Mucosa of stomach (tissue), 1 donor: Measurements from ENCODE around the gene KDM6A.
"Not testable (repeated sequence)": the region's sequence is repeated elsewhere in the genome, so short reads cannot be mapped to it uniquely, and the experiment has no call there.

Experiments used
- H3K27me3 ChIP-seq: one replicate; pipeline ENCODE4 v1.7.0; 2013; ENCODE audit warnings: mild to moderate bottlenecking, low read length; ENCODE audit not compliant: control insufficient read depth, insufficient read depth
- H3K36me3 ChIP-seq: one replicate; pipeline ENCODE4 v1.7.0; 2013; ENCODE audit warnings: low read length; ENCODE audit not compliant: control insufficient read depth, insufficient read depth
- H3K4me1 ChIP-seq: one replicate; pipeline ENCODE4 v1.7.0; 2013; ENCODE audit warnings: mild to moderate bottlenecking, low read length; ENCODE audit not compliant: control insufficient read depth, insufficient read depth
- H3K4me3 ChIP-seq: one replicate; pipeline ENCODE4 v1.7.0; 2013; ENCODE audit warnings: low read length
- H3K9ac ChIP-seq: one replicate; pipeline ENCODE4 v1.7.0; 2013; ENCODE audit warnings: mild to moderate bottlenecking, low read length, moderate library complexity
- H3K9me3 ChIP-seq: one replicate; pipeline ENCODE4 v1.7.0; 2013; ENCODE audit warnings: mild to moderate bottlenecking, low read length, moderate library complexity; ENCODE audit not compliant: control insufficient read depth
- donor health status: Pancreatic carcinoma.

The KDM6A gene

DNA sequence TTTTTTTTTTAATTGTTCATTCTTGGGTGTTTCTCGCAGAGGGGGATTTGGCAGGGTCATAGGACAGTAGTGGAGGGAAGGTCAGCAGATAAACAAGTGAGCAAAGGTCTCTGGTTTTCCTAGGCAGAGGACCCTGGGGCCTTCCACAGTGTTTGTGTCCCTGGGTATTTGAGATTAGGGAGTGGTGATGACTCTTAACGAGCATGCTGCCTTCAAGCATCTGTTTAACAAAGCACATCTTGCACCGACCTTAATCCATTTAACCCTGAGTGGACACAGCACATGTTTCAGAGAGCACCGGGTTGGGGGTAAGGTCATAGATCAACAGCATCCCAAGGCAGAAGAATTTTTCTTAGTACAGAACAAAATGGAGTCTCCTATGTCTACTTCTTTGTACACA, 37.5 kb downstream of the KDM6A start:
- not testable (repeated sequence) for H3K27me3 ChIP-seq, H3K9me3 ChIP-seq, H3K36me3 ChIP-seq, H3K9ac ChIP-seq, H3K4me3 ChIP-seq
- peaks cover 16% of the 10 kb centered on the region for H3K4me1 ChIP-seq

DNA sequence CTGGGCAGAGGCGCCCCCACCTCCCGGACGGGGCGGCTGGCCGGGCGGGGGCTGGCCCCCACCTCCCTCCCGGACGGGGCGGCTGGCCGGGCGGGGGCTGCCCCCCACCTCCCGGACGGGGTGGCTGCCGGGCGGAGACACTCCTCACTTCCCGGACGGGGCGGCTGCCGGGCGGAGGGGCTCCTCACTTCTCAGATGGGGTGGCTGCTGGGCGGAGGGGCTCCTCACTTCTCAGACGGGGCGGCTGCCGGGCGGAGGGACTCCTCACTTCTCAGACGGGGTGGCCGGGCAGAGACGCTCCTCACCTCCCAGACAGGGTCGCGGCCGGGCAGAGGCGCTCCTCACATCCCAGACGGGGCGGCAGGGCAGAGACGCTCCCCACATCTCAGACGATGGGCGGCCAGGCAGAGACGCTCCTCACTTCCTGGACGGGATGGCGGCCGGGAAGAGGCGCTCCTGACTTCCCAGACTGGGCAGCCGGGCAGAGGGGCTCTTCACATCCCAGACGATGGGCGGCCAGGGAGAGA, 38.1 kb downstream of the KDM6A start:
- not testable (repeated sequence) for H3K4me3 ChIP-seq, H3K9ac ChIP-seq, H3K36me3 ChIP-seq, H3K9me3 ChIP-seq, H3K27me3 ChIP-seq
- peaks cover 20% of the 10 kb centered on the region for H3K4me1 ChIP-seq

GRCh38 chrX:44913656-44914531, 40.9 kb downstream of the KDM6A start:
- Histone ChIP-seq H3K4me1 (peaks cover 13% of the 10 kb centered on the region), H3K27me3 (no peaks in the 10 kb centered on the region), H3K9ac (no peak overlapping the region)

DNA sequence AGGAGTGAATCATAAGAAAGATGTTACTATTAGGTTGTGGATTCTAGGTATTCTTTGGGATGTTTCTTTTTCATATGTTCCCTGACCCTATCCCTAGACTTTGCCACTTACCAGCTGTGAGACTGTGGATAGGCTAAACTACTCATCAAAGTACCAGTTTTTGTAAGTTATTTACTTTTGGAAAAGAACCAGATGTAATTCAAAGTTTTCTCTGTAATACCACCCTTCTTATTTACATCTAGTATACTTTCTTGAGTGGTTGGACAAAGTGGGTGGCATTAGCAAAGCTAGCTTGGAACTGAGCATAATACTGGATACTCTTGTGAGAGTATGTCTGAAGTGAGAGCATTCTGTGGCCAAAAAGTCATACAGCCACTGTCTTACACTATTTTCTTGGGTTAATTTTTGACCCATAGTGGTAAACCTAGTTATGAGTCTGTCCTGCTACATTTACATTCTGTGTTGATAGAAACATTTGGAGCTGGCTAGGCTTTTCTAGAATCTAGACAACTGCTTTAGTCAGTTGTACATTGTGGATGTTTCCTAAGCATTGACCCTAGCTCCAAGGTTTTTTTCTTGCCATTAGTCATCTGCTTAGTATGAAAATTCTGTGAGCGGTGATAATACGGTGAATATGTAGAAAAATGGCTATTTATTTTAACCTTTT, 41.7 kb downstream of the KDM6A start:
- Histone ChIP-seq H3K4me3 (no peak overlapping the region), H3K9ac (no peak overlapping the region), H3K27me3 (no peaks in the 10 kb centered on the region), H3K36me3 (no peaks in the 10 kb centered on the region), H3K9me3 (no peaks in the 10 kb centered on the region), H3K4me1 (peaks cover 13% of the 10 kb centered on the region)

More at GRCh38 chrX:44913656-44914531, 40.9 kb downstream of the KDM6A start:
- no peaks in the 10 kb centered on the region for H3K36me3 ChIP-seq
- no peak overlapping the region for H3K4me3 ChIP-seq
- H3K9me3 ChIP-seq, result no peaks in the 10 kb centered on the region

DNA sequence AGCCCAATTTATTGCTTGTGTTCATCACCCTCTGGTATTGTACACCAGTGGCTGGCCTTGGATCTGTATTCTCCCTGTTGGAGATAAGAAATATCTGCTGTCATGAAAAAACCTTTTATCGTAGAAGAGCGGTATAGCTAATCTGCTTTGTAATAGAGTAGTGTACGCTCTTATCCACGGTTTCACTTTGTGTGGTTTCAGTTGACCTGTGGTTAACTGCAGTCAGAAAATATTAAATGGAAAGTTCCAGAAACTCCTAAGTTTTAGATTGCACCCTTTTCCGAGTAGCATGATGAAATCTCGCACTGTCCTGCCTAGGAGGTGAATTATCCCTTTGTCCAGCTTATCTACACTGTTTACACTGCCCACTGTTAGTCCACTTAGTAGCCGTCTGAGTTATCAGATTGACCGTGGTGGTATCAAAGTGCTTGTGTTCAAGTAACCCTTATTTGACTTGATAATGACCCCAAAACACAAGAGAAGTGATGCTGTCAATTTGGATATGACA, 42.4 kb downstream of the KDM6A start:
- H3K27me3 ChIP-seq, result no peaks in the 10 kb centered on the region
- no peak overlapping the region for H3K4me3 ChIP-seq
- H3K4me1 ChIP-seq, result peaks cover 13% of the 10 kb centered on the region
- no peak overlapping the region for H3K9ac ChIP-seq
- H3K36me3 ChIP-seq, result no peaks in the 10 kb centered on the region
- no peaks in the 10 kb centered on the region for H3K9me3 ChIP-seq

- no peaks in the 10 kb centered on the region for H3K36me3 ChIP-seq
- H3K4me1 ChIP-seq, result peaks cover 13% of the 10 kb centered on the region
- H3K4me3 ChIP-seq, result no peak overlapping the region
- H3K9ac ChIP-seq, result no peak overlapping the region
- no peaks in the 10 kb centered on the region for H3K9me3 ChIP-seq
- H3K27me3 ChIP-seq, result no peaks in the 10 kb centered on the region
Measured at GRCh38 chrX:44918722-44919121, 45.7 kb downstream of the KDM6A start.

DNA sequence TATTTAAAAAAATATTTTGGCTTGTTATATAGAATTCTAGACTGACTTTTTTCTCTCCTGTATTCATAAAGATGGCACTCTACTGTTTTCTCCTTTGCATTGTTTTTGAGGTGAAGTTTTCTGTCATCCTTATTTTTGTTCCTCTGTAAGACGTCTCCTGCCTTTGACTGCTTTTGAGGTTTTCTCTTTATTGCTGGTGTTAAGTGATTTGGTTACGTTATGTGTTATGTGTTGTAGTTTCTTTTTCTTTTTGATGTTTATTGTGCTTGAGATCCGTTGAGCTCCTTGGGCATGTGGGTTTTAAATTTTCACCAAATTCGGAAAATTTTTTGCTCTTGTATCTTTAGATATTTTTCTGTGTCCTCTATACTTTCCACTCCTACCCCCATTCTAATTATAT, 50.0 kb downstream of the KDM6A start:
- H3K9ac ChIP-seq, result no peak overlapping the region
- no peaks in the 10 kb centered on the region for H3K27me3 ChIP-seq
- H3K4me1 ChIP-seq, result no peaks in the 10 kb centered on the region
- H3K36me3 ChIP-seq, result no peaks in the 10 kb centered on the region
- no peaks in the 10 kb centered on the region for H3K9me3 ChIP-seq
- H3K4me3 ChIP-seq, result no peak overlapping the region

- no peak overlapping the region for H3K9ac ChIP-seq
- H3K36me3 ChIP-seq, result no peaks in the 10 kb centered on the region
- H3K4me3 ChIP-seq, result no peak overlapping the region
- H3K9me3 ChIP-seq, result no peaks in the 10 kb centered on the region
- no peaks in the 10 kb centered on the region for H3K27me3 ChIP-seq
- no peaks in the 10 kb centered on the region for H3K4me1 ChIP-seq
Measured at GRCh38 chrX:44927398-44927797, 54.4 kb downstream of the KDM6A start.

DNA sequence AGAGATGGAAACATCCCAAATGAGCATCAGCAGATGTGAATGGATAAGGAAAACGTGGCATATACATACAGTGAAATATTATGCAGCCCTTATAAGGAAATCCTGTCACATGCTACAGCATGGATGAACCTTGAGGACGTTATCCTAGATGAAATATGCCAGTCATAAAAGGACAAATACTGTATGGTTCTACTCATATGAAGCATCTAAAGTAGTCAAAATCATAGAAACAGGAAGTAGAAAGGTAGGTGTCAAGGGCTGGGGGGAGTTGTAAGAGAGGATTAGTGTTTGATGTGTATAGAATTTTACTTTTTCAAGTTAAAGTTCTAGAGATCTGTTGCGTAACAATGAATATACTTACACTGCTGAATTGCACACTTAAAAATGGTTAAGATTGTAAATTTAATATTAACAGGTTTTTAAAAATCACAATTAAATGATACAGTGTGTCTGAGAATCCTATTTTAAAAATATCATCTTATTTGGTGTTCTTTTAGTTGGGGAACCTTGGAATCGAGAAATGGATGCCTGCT, 58.5 kb downstream of the KDM6A start:
- no peak overlapping the region for H3K9ac ChIP-seq

GRCh38 chrX:44935172-44935571, 62.2 kb downstream of the KDM6A start:
- H3K4me3 ChIP-seq, result no peak overlapping the region
- H3K9me3 ChIP-seq, result no peaks in the 10 kb centered on the region
- H3K4me1 ChIP-seq, result peaks cover 5% of the 10 kb centered on the region
- H3K9ac ChIP-seq, result no peak overlapping the region
- H3K36me3 ChIP-seq, result no peaks in the 10 kb centered on the region
- H3K27me3 ChIP-seq, result no peaks in the 10 kb centered on the region

More for the DNA sequence above, 58.5 kb downstream of the KDM6A start:
- Histone ChIP-seq H3K36me3 (no peaks in the 10 kb centered on the region), H3K4me3 (no peak overlapping the region), H3K4me1 (no peaks in the 10 kb centered on the region), H3K9me3 (no peaks in the 10 kb centered on the region), H3K27me3 (no peaks in the 10 kb centered on the region)

- Histone ChIP-seq H3K9me3 (no peaks in the 10 kb centered on the region), H3K27me3 (no peaks in the 10 kb centered on the region), H3K4me3 (no peak overlapping the region), H3K4me1 (peaks cover 5% of the 10 kb centered on the region), H3K9ac (no peak overlapping the region), H3K36me3 (no peaks in the 10 kb centered on the region)
Measured at GRCh38 chrX:44935640-44936039, 62.7 kb downstream of the KDM6A start.

DNA sequence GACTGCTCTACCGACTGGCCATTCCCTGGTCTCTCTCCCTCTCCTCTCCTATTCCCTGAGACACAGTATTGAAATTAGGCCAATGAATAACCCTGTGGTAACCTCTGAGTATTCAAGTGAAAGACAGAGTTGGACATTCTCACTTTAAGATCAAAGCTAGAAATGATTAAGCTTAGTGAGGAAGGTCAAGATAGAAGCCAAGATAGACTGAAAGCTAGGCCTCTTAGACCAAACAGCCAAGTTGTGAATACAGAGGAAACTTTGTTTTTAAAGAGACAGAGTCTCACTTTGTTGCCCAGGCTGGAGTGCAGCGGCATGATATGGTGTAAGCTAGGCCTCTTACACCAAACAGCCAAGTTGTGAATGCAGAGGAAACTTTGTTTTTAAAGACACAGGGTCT, 64.6 kb downstream of the KDM6A start:
- no peaks in the 10 kb centered on the region for H3K9me3 ChIP-seq
- peaks cover 5% of the 10 kb centered on the region for H3K4me1 ChIP-seq
- no peak overlapping the region for H3K9ac ChIP-seq
- H3K4me3 ChIP-seq, result no peak overlapping the region
- H3K36me3 ChIP-seq, result no peaks in the 10 kb centered on the region
- H3K27me3 ChIP-seq, result no peaks in the 10 kb centered on the region
